ENCODE data around the gene CDK17. TPM values are rescaled to one million over a fixed set of nuclear protein-coding genes. Genes with fewer than 3 reads are reported as not detected.
"Not testable (repeated sequence)": the region's sequence is repeated elsewhere in the genome, so short reads cannot be mapped to it uniquely, and the experiment has no call there.

Gene CDK17
- total and polyA plus RNA-seq, 2 of the 8 experiments (the other 6 are each of a cell fraction or from before 2014, with no cell fraction given): 5.8 to 20.0 TPM

- no peak for TF ChIP-seq TCF12 (IDR thresholded peaks at IDR 0.05; ENCODE audit: low read depth, low read length)
- TF ChIP-seq SP2 (IDR thresholded peaks at IDR 0.05; ENCODE audit: low read length): no peak
- TF ChIP-seq EZH2 (IDR thresholded peaks at IDR 0.05; ENCODE audit: low read depth, low read length, severe bottlenecking): no peak
- no peak for TF ChIP-seq RXRA (IDR thresholded peaks at IDR 0.05; ENCODE audit: insufficient read depth, low read depth, low read length)
Observed at GRCh38 chr12:96434107-96434506, 33.9 kb upstream of the CDK17 start (continued).

GRCh38 chr12:96432496-96433321 lies 32.5 kb upstream of the CDK17 start:
- H3K4me1 ChIP-seq (replicated peaks in 1 of 4; ENCODE audit: control insufficient read depth in 3 of 4, insufficient read depth in 4 of 4, low read length in 3 of 4); H3K4ac ChIP-seq (replicated peaks; ENCODE audit: insufficient read length, low read depth, low read length); H3K27ac ChIP-seq (ENCODE audit: low read depth, low read length); H2BK5ac ChIP-seq (ENCODE audit: low read depth, low read length); H2BK12ac ChIP-seq (ENCODE audit: low read depth, low read length); H2BK20ac ChIP-seq (ENCODE audit: low read length); H4K8ac ChIP-seq (ENCODE audit: extremely low read depth, insufficient read depth, low read length); H4K5ac ChIP-seq (ENCODE audit: insufficient read length, low read depth, low read length); H4K91ac ChIP-seq (replicated peaks; ENCODE audit: insufficient read length, low read length); H2BK15ac ChIP-seq (ENCODE audit: low read length); DNase-seq (ENCODE audit: low read depth in 1 of 2, low spot score in 2 of 2); H3K23me2 ChIP-seq (ENCODE audit: low read depth, low read length); H4K20me1 ChIP-seq (replicated peaks in 1 of 2; ENCODE audit: control insufficient read depth in 1 of 2, insufficient read depth in 2 of 2, low read length in 2 of 2); FAIRE-seq; H2AFZ ChIP-seq (ENCODE audit: low read length); H3K79me2 ChIP-seq (ENCODE audit: control insufficient read depth in 1 of 2, insufficient read depth in 2 of 2, low read length in 2 of 2); H3K23ac ChIP-seq (ENCODE audit: insufficient read length); H3K9me3 ChIP-seq (ENCODE audit: insufficient read depth in 2 of 2, low read depth in 1 of 2, low read length in 1 of 2); H2BK120ac ChIP-seq (replicated peaks; ENCODE audit: low read depth, low read length); H3K4me2 ChIP-seq (ENCODE audit: insufficient read depth in 1 of 2, low read depth in 2 of 2, low read length in 2 of 2); H3K4me3 ChIP-seq (ENCODE audit: extremely low read depth in 1 of 4, insufficient read depth in 2 of 4, low read depth in 3 of 4, low read length in 4 of 4); H3K79me1 ChIP-seq (ENCODE audit: low read depth, low read length); H2AK5ac ChIP-seq (ENCODE audit: low read depth, low read length); H3K36me3 ChIP-seq (ENCODE audit: control insufficient read depth in 2 of 4, insufficient read depth in 4 of 4, low read length in 3 of 4); H3K56ac ChIP-seq (replicated peaks; ENCODE audit: insufficient read length, low read depth, low read length); H3K9ac ChIP-seq (replicated peaks in 1 of 4; ENCODE audit: extremely low read depth in 1 of 4, low read depth in 3 of 4, low read length in 3 of 4); H3K14ac ChIP-seq (ENCODE audit: insufficient read length); CTCF ChIA-PET (ENCODE audit: partially characterized antibody); H3K27me3 ChIP-seq (replicated peaks in 1 of 4; ENCODE audit: control insufficient read depth in 3 of 4, extremely low read depth in 1 of 4, insufficient read depth in 3 of 4, low read length in 3 of 4); H3K18ac ChIP-seq (ENCODE audit: extremely low read depth, low read length): not testable (repeated sequence)
- WGBS, 2 experiments (ENCODE audit: extremely low coverage in 1 of 2, insufficient coverage in 1 of 2, insufficient read length in 1 of 2, insufficient replicate concordance in 2 of 2, low coverage in 1 of 2, low lambda C conversion rate in 2 of 2, missing lambda C conversion rate in 1 of 2): 89% methylated on average over 4 of the region's 4 CpGs; no CpG with 5 or more reads in 1 of the 2 experiments
- POLR2A ChIA-PET (ENCODE audit: partially characterized antibody): interaction anchor here (0.6 kb wide), 1 partner anchor 12 kb away, joined by 3 read pairs; no protein-coding TSS in a partner anchor
